Upper lobe of left lung (tissue), 4 donors: Measurements from ENCODE around the gene HMGCS1.

Experiments
- EP300 ChIP-seq, 4 donors: sonication (generic); formaldehyde crosslinking; IDR thresholded peaks; one replicate each; pipeline ENCODE4 v1.5.1; 2017; ENCODE audit warnings: antibody characterized with exemption in 4 of 4, control low read depth in 2 of 4
- POLR2AphosphoS5 ChIP-seq, 2 donors: sonication (generic); formaldehyde crosslinking; IDR thresholded peaks; one replicate each; pipeline ENCODE4 v1.5.1; 2017; ENCODE audit warnings: antibody characterized with exemption in 2 of 2
- TF ChIP-seq, protein P1 (sequence below), 6 experiments: fragments of 450-650 bp in 4 of 6; fragments of 200-600 bp in 2 of 6; sonication (generic) in 2 of 6; IDR thresholded peaks; one replicate each; pipeline ENCODE4 v1.5.1; 2016 to 2019; ENCODE audit warnings: antibody characterized with exemption in 6 of 6

- no peak for TF ChIP-seq EP300 (IDR thresholded peaks at IDR 0.05)
- TF ChIP-seq, protein P1, sequence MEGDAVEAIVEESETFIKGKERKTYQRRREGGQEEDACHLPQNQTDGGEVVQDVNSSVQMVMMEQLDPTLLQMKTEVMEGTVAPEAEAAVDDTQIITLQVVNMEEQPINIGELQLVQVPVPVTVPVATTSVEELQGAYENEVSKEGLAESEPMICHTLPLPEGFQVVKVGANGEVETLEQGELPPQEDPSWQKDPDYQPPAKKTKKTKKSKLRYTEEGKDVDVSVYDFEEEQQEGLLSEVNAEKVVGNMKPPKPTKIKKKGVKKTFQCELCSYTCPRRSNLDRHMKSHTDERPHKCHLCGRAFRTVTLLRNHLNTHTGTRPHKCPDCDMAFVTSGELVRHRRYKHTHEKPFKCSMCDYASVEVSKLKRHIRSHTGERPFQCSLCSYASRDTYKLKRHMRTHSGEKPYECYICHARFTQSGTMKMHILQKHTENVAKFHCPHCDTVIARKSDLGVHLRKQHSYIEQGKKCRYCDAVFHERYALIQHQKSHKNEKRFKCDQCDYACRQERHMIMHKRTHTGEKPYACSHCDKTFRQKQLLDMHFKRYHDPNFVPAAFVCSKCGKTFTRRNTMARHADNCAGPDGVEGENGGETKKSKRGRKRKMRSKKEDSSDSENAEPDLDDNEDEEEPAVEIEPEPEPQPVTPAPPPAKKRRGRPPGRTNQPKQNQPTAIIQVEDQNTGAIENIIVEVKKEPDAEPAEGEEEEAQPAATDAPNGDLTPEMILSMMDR (IDR thresholded peaks at IDR 0.05) = no peak
- no peak for TF ChIP-seq POLR2AphosphoS5 (IDR thresholded peaks at IDR 0.05)
Measured at GRCh38 chr5:43274435-43275114, 38.6 kb downstream of the HMGCS1 start.
